GM21423 (cell line): ENCODE measurements around the gene CDC42SE2.

Experiments used
- ATAC-seq: cut with Tn5 transposase; IDR thresholded peaks from one replicate; pipeline ENCODE4 v1.9.1; 2021; ENCODE audit warnings: mild to moderate bottlenecking, moderate library complexity; ENCODE audit not compliant: unreplicated experiment

The CDC42SE2 gene

GRCh38 chr5:131263648-131264450 is at the start of gene CDC42SE2:
Gene CDC42SE2 (plus strand): TSS chr5:131264053. CDS start chr5:131359494, 95,441 bp downstream.
- ATAC-seq: peak; percentile 82

DNA sequence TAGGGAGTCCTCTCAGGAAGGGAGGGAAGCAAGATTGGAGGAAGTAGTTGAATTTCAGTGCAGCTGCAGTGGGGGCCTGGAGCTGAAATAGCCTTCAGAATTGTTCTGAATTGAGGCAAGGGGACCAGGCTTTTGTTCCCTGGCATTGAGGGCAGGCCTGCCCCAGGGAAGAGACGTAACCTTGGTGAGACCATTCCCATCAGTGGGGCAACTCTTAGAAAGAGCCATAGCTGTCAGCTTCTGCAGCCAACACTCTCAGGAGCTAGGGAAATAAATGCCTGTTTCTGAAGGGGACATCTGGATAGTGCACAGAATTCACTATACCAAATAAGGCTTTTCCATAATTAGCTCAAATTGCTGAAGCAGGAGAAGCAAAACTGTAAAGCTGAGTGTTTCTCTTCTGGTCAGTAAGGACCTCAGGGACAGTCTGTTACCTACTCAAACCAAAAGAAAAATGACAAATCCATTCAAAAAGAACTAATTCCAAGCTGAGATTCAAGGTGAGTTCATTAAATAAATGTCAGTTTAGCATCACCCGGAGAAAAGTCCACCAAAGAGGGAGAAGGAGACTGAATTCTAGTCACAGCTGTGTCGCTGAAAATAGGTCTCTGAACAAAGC is 49.1 kb upstream of the CDC42SE2 start:
- no peak for ATAC-seq

DNA sequence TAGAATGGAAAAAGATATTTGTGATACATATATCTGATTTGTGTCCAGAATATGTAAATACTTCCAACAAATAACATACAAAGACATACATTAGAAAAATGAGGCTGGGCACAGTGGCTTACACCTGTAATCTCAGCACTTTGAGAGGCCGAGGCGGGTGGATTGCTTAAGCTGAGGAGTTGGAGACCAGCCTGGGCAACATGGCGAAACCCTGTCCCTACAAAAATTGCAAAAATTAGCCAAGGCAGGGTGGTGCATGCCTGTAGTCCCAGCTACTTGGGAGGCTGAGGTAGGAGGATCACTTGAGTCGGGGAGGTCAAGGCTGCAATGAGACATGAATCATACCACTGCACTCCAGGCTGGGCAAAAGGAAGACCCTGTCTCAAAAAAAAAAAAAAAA is 46.1 kb upstream of the CDC42SE2 start:
- ATAC-seq: no peak

GRCh38 chr5:131218392-131218791 is 45.5 kb upstream of the CDC42SE2 start:
- ATAC-seq: peak; percentile 44

DNA sequence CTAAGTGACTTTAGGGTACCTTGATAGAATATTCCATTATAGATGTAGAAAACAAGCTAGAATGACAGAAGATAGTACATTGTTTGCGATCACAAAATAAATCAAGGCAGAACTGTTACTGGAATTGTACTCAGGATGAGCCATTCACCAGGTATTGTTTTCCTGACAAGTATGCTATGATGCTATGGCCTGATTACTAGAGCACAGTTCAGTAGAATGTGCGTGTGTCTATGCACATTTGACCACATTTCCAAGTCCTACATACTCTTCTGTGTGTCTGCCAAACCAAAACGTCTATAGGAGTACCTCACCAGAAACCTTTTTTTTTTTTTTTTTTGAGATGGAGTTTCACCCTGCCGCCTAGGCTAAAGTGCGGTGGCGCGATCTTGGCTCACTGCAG is 43.3 kb upstream of the CDC42SE2 start:
- no peak for ATAC-seq

DNA sequence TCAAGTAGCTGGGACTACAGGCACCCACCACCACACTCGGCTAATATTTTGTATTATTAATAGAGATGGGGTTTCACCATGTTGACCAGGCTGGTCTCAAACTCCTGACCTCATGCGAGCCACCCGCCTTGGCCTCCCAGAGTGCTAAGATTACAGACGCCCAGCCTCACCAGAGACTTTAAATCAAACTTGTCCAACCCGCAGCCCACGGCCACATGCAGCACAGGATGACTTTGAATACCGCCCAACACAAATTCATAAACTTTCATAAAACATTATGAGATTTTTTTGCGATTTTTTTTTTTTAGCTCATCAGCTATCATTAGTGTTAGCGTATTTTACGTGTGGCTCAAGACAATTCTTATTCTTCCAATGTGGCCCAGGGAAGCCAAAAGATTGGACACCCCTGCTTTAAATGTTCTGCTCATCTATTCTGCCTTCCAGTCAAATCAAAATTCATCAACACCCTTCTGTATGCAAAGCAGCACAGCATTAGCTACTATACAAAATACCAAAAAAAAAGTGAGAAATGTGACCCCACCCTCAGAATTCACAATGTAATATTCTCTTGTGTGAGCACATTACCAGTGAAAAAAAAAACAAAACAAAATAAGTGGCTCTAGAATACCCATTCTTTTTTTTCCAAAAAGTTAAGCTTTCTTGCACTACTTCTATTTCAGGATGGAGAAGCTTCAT is 42.7 kb upstream of the CDC42SE2 start:
- ATAC-seq: no peak

- no peak for ATAC-seq
Observed at GRCh38 chr5:131221888-131222287, 42.0 kb upstream of the CDC42SE2 start.

- ATAC-seq: no peak
Observed at GRCh38 chr5:131222731-131223130, 41.1 kb upstream of the CDC42SE2 start.

GRCh38 chr5:131223751-131224386 is 40.0 kb upstream of the CDC42SE2 start:
- ATAC-seq: no peak

- ATAC-seq: peak; percentile 86
Observed at GRCh38 chr5:131224387-131225201, 39.3 kb upstream of the CDC42SE2 start.

GRCh38 chr5:131225282-131225974 is 38.4 kb upstream of the CDC42SE2 start:
- no peak for ATAC-seq

- no peak for ATAC-seq
Observed at GRCh38 chr5:131226899-131227298, 37.0 kb upstream of the CDC42SE2 start.

DNA sequence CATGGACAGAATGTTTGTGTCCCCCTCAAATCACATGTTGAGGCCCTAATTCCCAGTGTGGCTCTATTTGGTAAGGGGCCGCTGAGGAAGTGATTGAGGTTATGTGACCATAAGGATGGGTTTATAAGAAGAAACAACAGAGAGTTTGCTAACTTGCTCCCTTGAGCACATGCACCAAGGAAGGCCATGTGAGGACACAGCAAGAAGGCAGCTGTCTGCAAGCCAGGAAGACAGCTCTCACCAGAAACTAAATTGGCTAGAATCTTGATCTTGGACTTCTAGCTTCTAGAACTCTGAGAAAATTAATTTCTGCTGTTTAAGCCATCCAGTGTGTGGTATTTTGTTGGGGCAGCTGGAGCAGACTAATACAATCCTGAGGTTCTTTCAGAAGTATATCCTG is 35.2 kb upstream of the CDC42SE2 start:
- no peak for ATAC-seq

DNA sequence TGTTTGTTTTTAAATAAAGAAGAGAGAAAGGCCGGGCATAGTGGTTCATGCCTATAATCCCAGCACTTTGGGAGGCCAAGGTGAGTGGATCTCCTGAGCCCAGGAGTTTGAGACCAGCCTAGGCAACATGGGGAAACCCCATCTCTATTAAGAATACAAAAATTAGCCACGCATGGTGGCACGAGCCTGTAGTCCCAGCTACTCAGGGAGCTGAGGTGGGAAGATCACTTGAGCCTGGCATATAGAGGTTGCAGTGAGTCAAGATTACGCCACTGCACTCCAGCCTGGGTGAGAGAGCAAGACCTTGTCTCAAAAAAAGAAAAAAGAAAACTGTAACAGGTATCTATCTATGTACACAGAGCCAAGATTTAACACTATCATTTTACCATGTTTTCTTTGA is 34.2 kb upstream of the CDC42SE2 start:
- no peak for ATAC-seq

GRCh38 chr5:131230406-131230805 is 33.4 kb upstream of the CDC42SE2 start:
- peak; percentile 69 for ATAC-seq

- no peak for ATAC-seq
Observed at GRCh38 chr5:131239686-131240085, 24.2 kb upstream of the CDC42SE2 start.

GRCh38 chr5:131242728-131243255 is 21.1 kb upstream of the CDC42SE2 start:
- ATAC-seq: no peak

GRCh38 chr5:131245312-131245711 is 18.5 kb upstream of the CDC42SE2 start:
- peak; percentile 45 for ATAC-seq

DNA sequence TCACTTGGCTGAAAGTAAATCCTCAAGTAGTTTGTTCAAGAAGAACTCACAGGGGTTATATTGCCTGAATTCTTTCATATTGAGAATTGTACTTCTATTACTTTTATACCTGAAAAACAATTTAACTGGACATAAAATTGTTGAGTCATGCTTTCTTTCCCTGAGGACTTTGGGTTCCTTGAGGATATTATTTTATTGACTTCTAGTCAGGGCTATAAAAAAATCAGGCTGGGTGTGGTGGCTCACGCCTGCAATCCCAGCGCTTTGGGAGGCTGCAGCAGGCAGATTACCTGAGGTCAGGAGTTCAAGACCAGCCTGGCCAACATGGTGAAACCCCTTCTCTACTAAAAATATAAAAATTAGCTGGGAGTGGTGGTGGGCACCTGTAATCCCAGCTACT is 17.9 kb upstream of the CDC42SE2 start:
- ATAC-seq: no peak

DNA sequence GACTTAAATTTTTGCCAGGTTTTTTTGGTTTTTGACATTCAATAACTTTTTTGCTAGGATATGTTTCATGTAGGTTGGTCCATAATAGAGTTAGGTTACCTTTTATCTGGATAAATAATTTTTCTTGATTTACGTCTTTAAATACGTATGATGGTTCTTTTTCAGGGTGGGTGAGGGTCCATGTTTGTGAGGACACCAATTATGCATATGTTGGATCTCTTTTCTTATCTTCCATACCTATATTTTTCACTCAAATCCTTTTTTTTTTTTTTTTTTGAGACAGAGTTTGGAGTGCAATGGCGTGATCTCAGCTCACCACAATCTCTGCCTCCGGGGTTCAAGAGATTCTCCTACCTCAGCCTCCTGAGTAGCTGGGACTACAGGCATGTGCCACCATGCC is 17.3 kb upstream of the CDC42SE2 start:
- ATAC-seq: no peak
